OCI-LY7 (cell line): ENCODE measurements around the gene DEFB125.

Experiments
- CTCF ChIP-seq: fragments of 200-600 bp; sonication (generic); conservative IDR thresholded peaks from 2 replicates; pipeline ENCODE4 v1.5.1; 2014; ENCODE audit warnings: mild to moderate bottlenecking, antibody characterized with exemption, low read length, moderate library complexity, mixed read lengths
- EZH2phosphoT487 ChIP-seq: fragments of 200-600 bp; sonication (generic); IDR thresholded peaks from 2 replicates; pipeline ENCODE4 v1.6.1; 2018; ENCODE audit warnings: low read depth, borderline replicate concordance, mild to moderate bottlenecking, mixed run types, antibody characterized with exemption, low read length, moderate library complexity, mixed read lengths

- TF ChIP-seq CTCF (no peak), EZH2phosphoT487 (no peak)
Observed at GRCh38 chr20:61230-61629, 26.2 kb upstream of the DEFB125 start.
